H9 (cell line): Measurements from ENCODE around the gene GPLD1. TPM values are rescaled to one million over a fixed set of nuclear protein-coding genes. Genes with fewer than 3 reads are reported as not detected.
A peak's percentile ranks its signal among the peaks of the same experiment; 100 is the strongest.

Source experiments
- DNase-seq: peaks from one replicate; pipeline ENCODE4 v3.0.0-alpha.2; 2017
- H2AFZ ChIP-seq: one replicate; pipeline ENCODE4 v1.6.1; 2013; ENCODE audit warnings: mild to moderate bottlenecking, low read length, control low read depth, moderate library complexity
- H2AK5ac ChIP-seq: 2 replicates; pipeline ENCODE4 v1.6.1; 2013; ENCODE audit warnings: low read length, control low read depth, mixed read lengths; ENCODE audit not compliant: insufficient read length
- H2BK120ac ChIP-seq: one replicate; pipeline ENCODE4 v1.6.1; 2013; ENCODE audit warnings: low read depth, mild to moderate bottlenecking, low read length, control low read depth, inconsistent platforms; ENCODE audit not compliant: poor library complexity, severe bottlenecking
- H2BK12ac ChIP-seq: 2 replicates; pipeline ENCODE4 v1.6.1; 2013; ENCODE audit warnings: low read length, control low read depth, mixed read lengths, low read depth; ENCODE audit not compliant: insufficient read length
- H2BK15ac ChIP-seq: 2 replicates; pipeline ENCODE4 v1.6.1; 2013; ENCODE audit warnings: low read depth, low read length, control low read depth
- H2BK20ac ChIP-seq: one replicate; pipeline ENCODE4 v1.6.1; 2013; ENCODE audit warnings: low read depth, mild to moderate bottlenecking, low read length, control low read depth, inconsistent platforms; ENCODE audit not compliant: poor library complexity, severe bottlenecking
- H2BK5ac ChIP-seq: 2 replicates; pipeline ENCODE4 v1.6.1; 2013; ENCODE audit warnings: low read length, control low read depth, mixed read lengths; ENCODE audit not compliant: insufficient read length
- H3K14ac ChIP-seq: 2 replicates; pipeline ENCODE4 v1.6.1; 2013; ENCODE audit warnings: low read length, control low read depth; ENCODE audit not compliant: insufficient read depth
- H3K18ac ChIP-seq: 2 replicates; pipeline ENCODE4 v1.6.1; 2013; ENCODE audit warnings: low read depth, mild to moderate bottlenecking, mixed read lengths, low read length, control low read depth; ENCODE audit not compliant: insufficient read length
- H3K23ac ChIP-seq: 2 replicates; pipeline ENCODE4 v1.6.1; 2013; ENCODE audit warnings: low read length, control low read depth, mixed read lengths, low read depth; ENCODE audit not compliant: insufficient read length
- H3K23me2 ChIP-seq: 2 replicates; pipeline ENCODE4 v1.6.1; 2013; ENCODE audit warnings: low read depth, mild to moderate bottlenecking, mixed read lengths, low read length, control low read depth; ENCODE audit not compliant: insufficient read length, poor library complexity, severe bottlenecking
- H3K27ac ChIP-seq: 2 replicates; pipeline ENCODE4 v1.5.1; 2013; ENCODE audit warnings: low read length, control low read depth, mixed read lengths, low read depth; ENCODE audit not compliant: insufficient read length
- H3K27me3 ChIP-seq: 2 replicates; pipeline ENCODE4 v1.6.1; 2013; ENCODE audit warnings: low read length, control low read depth, inconsistent platforms; ENCODE audit not compliant: insufficient read depth
- H3K4ac ChIP-seq: 2 replicates; pipeline ENCODE4 v1.6.1; 2013; ENCODE audit warnings: low read depth, mild to moderate bottlenecking, control low read depth, inconsistent platforms, low read length, moderate library complexity
- H3K4me1 ChIP-seq: 2 replicates; pipeline ENCODE4 v1.6.1; 2013; ENCODE audit warnings: low read length, control low read depth, inconsistent platforms; ENCODE audit not compliant: insufficient read depth
- H3K4me2 ChIP-seq: 2 replicates; pipeline ENCODE4 v1.6.1; 2013; ENCODE audit warnings: low read length, control low read depth, mixed read lengths; ENCODE audit not compliant: insufficient read length, insufficient read depth
- H3K56ac ChIP-seq: 2 replicates; pipeline ENCODE4 v1.6.1; 2013; ENCODE audit warnings: low read depth, mild to moderate bottlenecking, mixed read lengths, low read length, control low read depth; ENCODE audit not compliant: insufficient read length
- H3K79me1 ChIP-seq: 2 replicates; pipeline ENCODE4 v1.6.1; 2013; ENCODE audit warnings: low read depth, mild to moderate bottlenecking, moderate library complexity, low read length, control low read depth, inconsistent platforms; ENCODE audit not compliant: insufficient read depth, poor library complexity, severe bottlenecking
- H3K79me2 ChIP-seq: 2 replicates; pipeline ENCODE4 v1.6.1; 2013; ENCODE audit warnings: low read length, control low read depth, inconsistent platforms; ENCODE audit not compliant: insufficient read depth
- H3K9ac ChIP-seq: 2 replicates; pipeline ENCODE4 v1.6.1; 2013; ENCODE audit warnings: low read length, control low read depth, mixed read lengths; ENCODE audit not compliant: insufficient read length; ENCODE audit errors: extremely low read depth
- H3K9me3 ChIP-seq: one replicate; pipeline ENCODE4 v1.6.1; 2013; ENCODE audit warnings: low read depth, low read length, inconsistent platforms; ENCODE audit not compliant: control insufficient read depth
- H3T11ph ChIP-seq: one replicate; pipeline ENCODE4 v1.6.1; 2013; ENCODE audit warnings: mild to moderate bottlenecking, low read length, control low read depth, inconsistent platforms
- H4K20me1 ChIP-seq: one replicate; pipeline ENCODE4 v1.6.1; 2013; ENCODE audit not compliant: control insufficient read depth, insufficient read length, insufficient read depth
- H4K5ac ChIP-seq: 2 replicates; pipeline ENCODE4 v1.6.1; 2013; ENCODE audit warnings: low read depth, mild to moderate bottlenecking, mixed read lengths, low read length, control low read depth; ENCODE audit not compliant: insufficient read length
- H4K8ac ChIP-seq: replicated peaks from 2 replicates; pipeline ENCODE4 v1.6.1; 2013; ENCODE audit warnings: low read length, control low read depth, mixed read lengths, low read depth; ENCODE audit not compliant: insufficient read length
- H4K91ac ChIP-seq: 2 replicates; pipeline ENCODE4 v1.6.1; 2013; ENCODE audit warnings: low read depth, mild to moderate bottlenecking, moderate library complexity, mixed read lengths, low read length, control low read depth; ENCODE audit not compliant: insufficient read length
- H3K27ac Mint-ChIP-seq, 3 experiments: 2 replicates in 2 of 3; 3 replicates in 1 of 3; pipeline ENCODE4 v1.8.0; 2020 to 2021; ENCODE audit warnings: mixed read lengths in 3 of 3, mild to moderate bottlenecking in 1 of 3, moderate library complexity in 1 of 3
- H3K27me3 Mint-ChIP-seq: 2 replicates; pipeline ENCODE4 v1.8.0; 2021; ENCODE audit warnings: low read depth, mild to moderate bottlenecking, moderate library complexity, mixed read lengths
- H3K36me3 Mint-ChIP-seq, 3 experiments: 2 replicates in 2 of 3; 3 replicates in 1 of 3; pipeline ENCODE4 v1.8.0; 2020 to 2021; ENCODE audit warnings: low read depth in 3 of 3, mixed read lengths in 3 of 3; ENCODE audit not compliant: insufficient read depth in 1 of 3
- H3K4me1 Mint-ChIP-seq, 2 experiments: 2 replicates each; pipeline ENCODE4 v1.8.0; 2020; ENCODE audit warnings: mixed read lengths in 2 of 2
- H3K4me3 Mint-ChIP-seq, 2 experiments: 2 replicates in 1 of 2; 3 replicates in 1 of 2; pipeline ENCODE4 v1.8.0; 2020 to 2021; ENCODE audit warnings: mild to moderate bottlenecking in 2 of 2, mixed read lengths in 2 of 2, moderate library complexity in 1 of 2
- H3K9me3 Mint-ChIP-seq, 2 experiments: 2 replicates in 1 of 2; 3 replicates in 1 of 2; pipeline ENCODE4 v1.8.0; 2020; ENCODE audit warnings: mild to moderate bottlenecking in 2 of 2, mixed read lengths in 2 of 2, moderate library complexity in 1 of 2
- CTCF ChIP-seq: fragments of 200-600 bp; sonication (generic); conservative IDR thresholded peaks from 3 replicates; pipeline ENCODE4 v1.8.0; 2021; ENCODE audit warnings: antibody characterized with exemption, mild to moderate bottlenecking
- WGBS: extraction: QIAGEN DNeasy Blood & Tissue Kit; methylation state at CpG from one replicate; pipeline ENCODE4 v1.1.7; 2013; ENCODE audit warnings: missing lambda C conversion rate, low lambda C conversion rate, mixed read lengths; ENCODE audit not compliant: insufficient read length; ENCODE audit errors: extremely low coverage; 5-methylcytosine and 5-hydroxymethylcytosine counted together
- total RNA-seq: library from RNA; stranded (reverse); gene quantifications from 2 replicates; pipeline ENCODE4 v1.2.1, GENCODE V29; 2021

The GPLD1 gene
- total RNA-seq, 1 experiment from 2014 or later = 8.0 TPM

- Histone ChIP-seq H3K56ac (no peak overlapping the region), H3K4ac (no peak overlapping the region), H2AK5ac (no peak overlapping the region), H2BK20ac (no peak overlapping the region), H3K79me2 (no peaks in the 10 kb centered on the region), H3K18ac (no peak overlapping the region), H3K4me2 (no peak overlapping the region), H2BK5ac (no peak overlapping the region), H2BK15ac (no peak overlapping the region), H3K4me1 (0 out of 2 replicates have a peak, but pooled peaks cover 7% of the 10 kb centered on the region), H2BK12ac (no peak overlapping the region), H4K20me1 (no peaks in the 10 kb centered on the region), H2BK120ac (no peak overlapping the region), H3K9me3 (no peaks in the 10 kb centered on the region), H3T11ph (no peak overlapping the region), H3K9ac (no peak overlapping the region), H3K79me1 (no peaks in the 10 kb centered on the region), H4K91ac (no peak overlapping the region), H4K8ac (no peak overlapping the region), H3K27ac (no peak overlapping the region), H3K27me3 (no peaks in the 10 kb centered on the region), H3K14ac (no peak overlapping the region), H3K23ac (no peak overlapping the region), H3K23me2 (no peaks in the 10 kb centered on the region), H4K5ac (no peak overlapping the region), H2AFZ (no peak overlapping the region)
- Mint-ChIP-seq H3K4me1 (peaks cover 5 to 6% of the 10 kb centered on the region in 2 experiments), H3K9me3 (no peaks in the 10 kb centered on the region), H3K4me3 (no peak overlapping the region; a peak in 1 of 5 replicates), H3K27ac (0 out of 7 replicates have a peak overlapping the region, but pooled peaks of 1 of the 3 experiments have one; percentile 3), H3K36me3 (no peaks in the 10 kb centered on the region), H3K27me3 (no peaks in the 10 kb centered on the region)
- TF ChIP-seq CTCF = no peak
- no CpG with 5 or more reads among the region's 9 CpGs for WGBS
- DNase-seq = no peak
These were observed 40.4 kb downstream of the GPLD1 start for GRCh38 chr6:24448828-24449525.
